NCI-H1436 treated with DMSO at 0.1 percent for 48 hours (cell line): ENCODE measurements around the gene BCAP31.

Source experiments
- DNase-seq: peaks from one replicate; lab custom pipeline; 2025; lab: John Stamatoyannopoulos, UW

Gene BCAP31

GRCh38 chrX:153724252-153725038, at the start of gene BCAP31, which contains the start of gene ABCD1:
TSS of gene BCAP31 (minus strand) at chrX:153724387. CDS start at chrX:153723244, 1,143 bp downstream.
TSS of gene ABCD1 (plus strand) at chrX:153724856. CDS start at chrX:153725267, 411 bp downstream.
- DNase-seq, result peak; percentile 6

DNA sequence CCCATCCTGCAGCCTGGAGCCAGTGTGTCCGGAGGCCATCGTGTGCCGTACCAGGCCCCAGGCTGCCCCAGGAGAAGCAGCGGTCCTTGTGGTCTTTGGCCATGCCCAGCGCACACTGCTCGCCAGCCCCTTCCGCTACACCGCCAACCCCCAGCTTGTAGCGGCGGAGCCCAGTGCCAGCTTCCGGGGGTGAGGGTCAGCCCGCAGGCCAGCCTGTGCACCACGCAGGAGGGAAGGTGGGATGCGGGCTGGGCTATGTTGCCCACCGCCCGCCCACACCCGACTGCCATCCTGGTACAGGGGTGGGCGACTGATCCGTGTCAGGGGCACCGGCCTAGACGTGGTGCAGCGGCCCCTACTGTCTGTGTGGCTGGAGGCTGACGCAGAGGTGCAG, 49.0 kb upstream of the BCAP31 start:
- no peak for DNase-seq

GRCh38 chrX:153772316-153773217, 48.4 kb upstream of the BCAP31 start:
- no peak for DNase-seq

GRCh38 chrX:153771415-153772315, 47.5 kb upstream of the BCAP31 start:
- no peak for DNase-seq

GRCh38 chrX:153770601-153771414, 46.6 kb upstream of the BCAP31 start:
- no peak for DNase-seq

DNA sequence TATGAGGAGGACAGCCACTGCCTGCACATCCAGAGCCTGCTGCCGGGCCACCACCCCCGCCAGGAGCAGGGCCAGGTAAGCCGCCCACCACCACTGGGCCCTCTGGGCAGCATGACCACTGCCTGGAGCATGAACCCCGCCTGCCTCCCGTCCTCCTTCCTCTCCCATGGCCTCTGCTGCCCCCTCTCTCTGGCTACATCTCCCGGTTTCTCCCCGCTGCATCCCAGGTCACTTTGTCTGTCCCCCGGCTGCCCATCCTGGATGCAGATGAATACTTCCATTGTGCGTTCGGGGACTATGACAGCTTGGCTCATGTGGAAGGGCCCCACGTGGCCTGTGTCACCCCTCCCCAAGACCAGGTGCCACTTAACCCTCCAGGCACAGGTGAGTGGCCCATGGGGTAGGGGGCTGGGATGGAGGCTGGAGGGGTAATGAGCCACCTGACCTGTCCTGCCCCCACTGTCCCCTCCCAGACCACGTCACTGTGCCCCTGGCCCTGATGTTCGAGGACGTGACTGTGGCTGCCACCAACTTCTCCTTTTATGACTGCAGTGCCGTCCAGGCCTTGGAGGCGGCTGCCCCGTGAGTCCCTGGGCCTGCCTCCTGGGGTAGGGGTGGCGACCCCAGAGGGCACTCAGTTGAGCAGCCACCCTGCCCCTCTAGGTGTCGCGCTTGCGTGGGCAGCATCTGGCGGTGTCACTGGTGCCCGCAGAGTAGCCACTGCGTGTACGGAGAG, 45.8 kb upstream of the BCAP31 start:
- DNase-seq, result no peak

DNA sequence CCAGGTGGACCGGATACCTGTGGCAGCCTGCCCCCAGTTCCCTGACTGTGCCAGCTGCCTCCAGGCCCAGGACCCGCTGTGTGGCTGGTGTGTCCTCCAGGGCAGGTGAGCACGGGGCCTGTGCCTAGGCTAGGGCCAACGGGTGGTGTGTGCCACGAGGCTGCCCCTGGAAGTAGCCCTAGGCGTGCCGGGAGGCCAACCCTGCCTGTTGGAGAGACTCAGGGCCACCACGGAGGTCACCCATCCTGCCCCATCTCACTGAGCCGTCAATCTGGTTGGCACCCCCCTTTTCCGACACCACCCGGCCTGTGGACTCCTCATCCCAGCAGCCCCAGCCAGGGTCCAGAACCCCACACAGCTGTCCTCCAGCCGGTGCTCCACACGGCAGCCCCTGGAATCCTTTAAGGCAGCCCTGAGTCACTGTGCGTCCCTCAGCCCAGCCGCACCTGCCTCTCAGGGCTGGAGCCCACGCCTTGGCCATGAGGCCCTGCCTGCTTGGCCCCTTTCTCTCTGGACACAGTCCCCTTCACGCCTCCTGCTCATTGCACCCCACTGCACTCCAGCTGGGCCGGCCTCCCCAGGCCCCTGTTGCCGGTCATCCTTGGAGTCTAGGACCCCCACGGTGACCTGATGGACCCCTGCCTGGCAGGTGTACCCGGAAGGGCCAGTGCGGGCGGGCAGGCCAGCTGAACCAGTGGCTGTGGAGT, 45.1 kb upstream of the BCAP31 start:
- DNase-seq, result no peak

DNA sequence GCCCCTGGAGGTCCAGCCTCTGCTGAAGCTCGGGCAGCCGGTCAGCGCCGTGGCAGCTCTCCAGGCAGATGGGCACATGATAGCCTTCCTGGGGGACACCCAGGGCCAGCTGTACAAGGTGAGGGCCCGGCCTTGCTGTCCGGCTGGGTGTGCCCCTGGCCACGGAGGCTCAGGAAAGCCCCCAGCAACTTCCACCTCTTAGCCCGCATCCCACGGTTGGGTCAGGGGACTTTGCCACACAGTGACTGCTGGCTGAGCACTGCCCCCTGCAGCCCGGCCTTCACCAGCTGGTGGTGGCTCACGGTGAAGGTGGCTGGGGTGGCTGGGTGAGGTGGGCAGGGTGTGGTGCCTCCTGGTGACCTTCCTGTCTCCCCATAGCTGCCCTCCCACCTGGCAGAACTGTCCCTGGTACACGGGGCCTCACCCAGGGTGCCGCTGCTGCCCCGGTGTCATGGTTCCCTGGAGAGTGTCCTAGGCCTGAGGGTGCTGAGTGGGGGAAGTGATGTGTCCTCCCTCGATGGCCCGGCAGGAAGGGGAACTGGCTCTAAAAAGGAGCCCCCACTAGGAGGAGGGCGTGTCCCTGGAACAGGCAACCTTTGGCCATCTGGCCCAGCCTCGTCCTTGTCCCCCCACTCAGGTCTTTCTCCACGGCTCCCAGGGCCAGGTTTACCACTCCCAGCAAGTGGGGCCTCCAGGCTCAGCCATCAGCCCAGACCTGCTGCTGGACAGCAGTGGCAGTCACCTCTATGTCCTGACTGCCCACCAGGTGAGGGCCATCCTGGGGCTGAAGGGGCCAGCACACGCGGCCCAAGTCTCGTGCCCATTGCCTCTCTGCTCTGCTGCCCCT, 44.3 kb upstream of the BCAP31 start:
- no peak for DNase-seq

DNA sequence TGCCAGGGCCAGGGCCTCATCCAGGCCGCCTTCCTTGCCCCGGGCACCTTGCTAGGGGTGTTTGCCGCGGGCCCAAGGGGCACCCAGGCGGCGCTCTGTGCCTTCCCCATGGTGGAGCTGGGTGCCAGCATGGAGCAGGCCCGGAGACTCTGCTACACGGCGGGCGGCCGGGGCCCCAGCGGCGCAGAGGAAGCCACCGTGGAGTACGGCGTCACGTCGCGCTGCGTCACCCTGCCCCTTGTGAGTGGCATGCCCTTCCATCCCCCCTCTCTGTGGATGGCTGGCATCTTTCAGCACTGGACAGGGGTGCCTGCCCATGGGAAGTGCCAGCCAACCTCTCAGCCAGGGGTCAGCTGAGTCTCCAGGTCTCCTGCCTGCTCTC, 43.5 kb upstream of the BCAP31 start:
- no peak for DNase-seq

GRCh38 chrX:153766871-153767673, 42.9 kb upstream of the BCAP31 start:
- no peak for DNase-seq

GRCh38 chrX:153766098-153766817, 42.1 kb upstream of the BCAP31 start:
- peak; percentile 45 for DNase-seq

- DNase-seq, result no peak
Measured at GRCh38 chrX:153765138-153766079, 41.2 kb upstream of the BCAP31 start.

- no peak for DNase-seq
Measured at GRCh38 chrX:153764786-153765137, 40.6 kb upstream of the BCAP31 start.

- DNase-seq, result peak; percentile 68
Measured at GRCh38 chrX:153763989-153764755, 40.0 kb upstream of the BCAP31 start, which contains the start of gene PLXNB3. TSS of gene PLXNB3 (plus strand) at chrX:153764249. CDS start at chrX:153765536, 1,287 bp downstream.

DNA sequence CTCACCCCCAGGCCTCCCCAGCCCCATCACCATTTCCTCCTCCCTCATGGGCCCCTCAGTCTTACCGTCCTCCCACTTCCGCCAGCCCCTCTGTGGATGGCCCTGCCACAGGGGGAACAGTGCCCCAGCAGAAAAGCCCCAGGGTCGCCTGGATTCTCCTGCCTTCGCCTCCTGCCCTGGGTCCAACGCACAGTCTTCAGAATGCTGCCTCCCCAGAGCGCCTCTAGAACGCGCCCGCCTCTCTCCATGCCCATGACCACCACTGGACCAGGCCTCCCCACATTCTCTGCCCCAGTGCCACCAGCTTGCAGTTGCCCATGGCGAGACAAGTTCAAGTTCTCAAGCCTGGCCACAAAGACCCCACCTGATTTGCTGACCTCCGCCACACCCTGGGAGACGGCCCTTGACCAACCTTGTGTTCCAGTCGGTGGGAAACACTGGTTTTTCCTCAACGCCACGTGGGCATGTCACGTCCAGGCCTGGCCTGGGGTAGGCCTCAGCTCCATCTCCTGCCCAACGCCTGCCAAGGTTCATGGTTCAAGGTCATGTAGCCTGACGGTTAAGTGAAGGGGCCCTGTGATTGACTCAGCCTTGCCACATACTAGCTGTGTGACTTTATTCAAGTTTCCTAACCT, 39.2 kb upstream of the BCAP31 start:
- DNase-seq, result no peak
